Spleen (tissue), 7 donors: ENCODE data around the gene GAB2.

ENCODE experiments used
- CTCF ChIP-seq, 11 experiments: fragments of 200-600 bp in 7 of 11; fragments of 450-650 bp in 4 of 11; sonication (generic) in 4 of 11; IDR thresholded peaks in 8 of 11; conservative IDR thresholded peaks in 3 of 11; 1 replicate in 7 of 11; 2 replicates in 4 of 11; pipeline versions ENCODE4 v1.4.0 to v1.8.0; 2016 to 2021; ENCODE audit warnings: antibody characterized with exemption in 11 of 11, inconsistent platforms in 4 of 11, mild to moderate bottlenecking in 1 of 11
- POLR2A ChIP-seq, 3 donors: fragments of 450-650 bp; IDR thresholded peaks; one replicate each; pipeline ENCODE4 v1.5.1; 2017; ENCODE audit warnings: antibody characterized with exemption in 3 of 3, mild to moderate bottlenecking in 1 of 3
- POLR2AphosphoS5 ChIP-seq, 3 donors: sonication (generic); formaldehyde crosslinking; IDR thresholded peaks; one replicate each; pipeline ENCODE4 v1.5.1; 2017; ENCODE audit warnings: antibody characterized with exemption in 3 of 3
- donor health status: DM: no; HTN: no; CAD: no; lungs with moderate emphysema.
- donor health status: DM: no; HTN: no; CAD: no.
- donor health status: DM: no; HTN: no; CAD: no.

- TF ChIP-seq POLR2AphosphoS5 (IDR thresholded peaks at IDR 0.05) (no peak), CTCF (IDR thresholded peaks at IDR 0.05 in 8 of 11, conservative IDR thresholded peaks at IDR 0.05 in 3 of 11) (no peak), POLR2A (IDR thresholded peaks at IDR 0.05) (no peak)
Measured at GRCh38 chr11:78193806-78194205, 223.8 kb downstream of the GAB2 start.
